Natural killer cell (primary cell): ENCODE results near the gene NLE1. TPM values are rescaled to one million over a fixed set of nuclear protein-coding genes. Genes with fewer than 3 reads are reported as not detected.
A peak's percentile ranks its signal among the peaks of the same experiment; 100 is the strongest.
"Not testable (repeated sequence)": the region's sequence is repeated elsewhere in the genome, so short reads cannot be mapped to it uniquely, and the experiment has no call there.

ENCODE experiments used
- ATAC-seq, 3 donors: fragments of 150-1000 bp in 2 of 3; fragments of 200-7000 bp in 1 of 3; cut with Tn5 transposase; 1 replicate in 1 of 3; 2 replicates in 2 of 3; pipeline ENCODE4 v1.10.0; 2021; ENCODE audit warnings: mild to moderate bottlenecking in 2 of 3, moderate library complexity in 2 of 3
- DNase-seq, 2 donors: peaks; one replicate each; pipeline versions ENCODE4 v3.0.0 to v3.0.0-alpha.2; 2013 to 2021; ENCODE audit warnings: mixed read lengths in 1 of 2
- H3K27ac ChIP-seq: one replicate; pipeline ENCODE4 v1.5.1; 2013; ENCODE audit warnings: mild to moderate bottlenecking, low read length
- H3K27me3 ChIP-seq: one replicate; pipeline ENCODE4 v1.6.1; 2013; ENCODE audit warnings: low read length; ENCODE audit not compliant: control insufficient read depth, insufficient read depth
- H3K36me3 ChIP-seq: one replicate; pipeline ENCODE4 v1.6.1; 2013; ENCODE audit warnings: low read length; ENCODE audit not compliant: control insufficient read depth, insufficient read depth
- H3K4me1 ChIP-seq: one replicate; pipeline ENCODE4 v1.6.1; 2013; ENCODE audit warnings: low read length; ENCODE audit not compliant: control insufficient read depth, insufficient read depth
- H3K4me3 ChIP-seq: one replicate; pipeline ENCODE4 v1.5.1; 2013; ENCODE audit warnings: low read length
- H3K9me3 ChIP-seq: one replicate; pipeline ENCODE4 v1.6.1; 2013; ENCODE audit warnings: low read length; ENCODE audit not compliant: control insufficient read depth, insufficient read depth
- H3K27ac Mint-ChIP-seq, 2 donors: one replicate each; pipeline ENCODE4 v1.8.0; 2022; ENCODE audit warnings: mild to moderate bottlenecking in 2 of 2, mixed read lengths in 2 of 2, moderate library complexity in 1 of 2
- H3K27me3 Mint-ChIP-seq, 2 donors: one replicate each; pipeline ENCODE4 v1.8.0; 2022; ENCODE audit warnings: low read depth in 2 of 2, mixed read lengths in 2 of 2
- H3K36me3 Mint-ChIP-seq: one replicate; pipeline ENCODE4 v1.8.0; 2022; ENCODE audit warnings: mixed read lengths
- H3K4me1 Mint-ChIP-seq, 2 donors: one replicate each; pipeline ENCODE4 v1.8.0; 2022; ENCODE audit warnings: mixed read lengths in 2 of 2
- H3K4me3 Mint-ChIP-seq: one replicate; pipeline ENCODE4 v1.8.0; 2022; ENCODE audit warnings: mild to moderate bottlenecking, moderate library complexity, mixed read lengths
- H3K9me3 Mint-ChIP-seq, 2 donors: one replicate each; pipeline ENCODE4 v1.8.0; 2022; ENCODE audit warnings: mixed read lengths in 2 of 2
- CTCF ChIP-seq: fragments of 200-600 bp; IDR thresholded peaks from one replicate; pipeline ENCODE4 v1.8.0; 2022; ENCODE audit warnings: antibody characterized with exemption
- WGBS: methylation state at CpG from one replicate; pipeline ENCODE4 v1.1.7; 2013; ENCODE audit warnings: missing lambda C conversion rate; ENCODE audit not compliant: insufficient coverage; 5-methylcytosine and 5-hydroxymethylcytosine counted together
- intact Hi-C: fragments of 100-400 bp; cut with micrococcal nuclease; formaldehyde crosslinking; loops from one replicate; pipeline ENCODE4 v1.14.2; 2022
- total RNA-seq, 4 donors: library from RNA; stranded (reverse); fragments of 120-200 nt in 1 of 4; gene quantifications; one replicate each; pipeline versions ENCODE4 v1.2.3 to v1.2.4, GENCODE V29; 2013 to 2022

The NLE1 gene
- total RNA-seq, 3 donors from 2014 or later (not counting 1 experiment from before 2014, with no cell fraction given), result 4.0 to 7.9 (median 6.1) TPM

- Mint-ChIP-seq H3K27ac (peak overlapping the region in 1 of 2 donors; percentile 44), H3K4me3 (no peak overlapping the region), H3K4me1 (peaks cover 45% of the 10 kb centered on the region in 2 donors), H3K36me3 (no peaks in the 10 kb centered on the region), H3K27me3 (no peaks in the 10 kb centered on the region), H3K9me3 (no peaks in the 10 kb centered on the region)
- Histone ChIP-seq H3K27me3 (no peaks in the 10 kb centered on the region), H3K4me3 (no peak overlapping the region), H3K4me1 (peaks cover 29% of the 10 kb centered on the region), H3K27ac (no peak overlapping the region), H3K36me3 (no peaks in the 10 kb centered on the region), H3K9me3 (no peaks in the 10 kb centered on the region)
- TF ChIP-seq CTCF, result no peak
- no peak for DNase-seq
- intact Hi-C loops, result no loop called here
- WGBS, result 95% methylated on average over 12 of the region's 12 CpGs
- ATAC-seq, result no peak
These were observed 25.3 kb downstream of the NLE1 start for GRCh38 chr17:35116845-35117244.

- H3K9me3 ChIP-seq, H3K27me3 Mint-ChIP-seq, H3K36me3 Mint-ChIP-seq, H3K36me3 ChIP-seq, H3K4me3 ChIP-seq, ATAC-seq, H3K27ac Mint-ChIP-seq, H3K27me3 ChIP-seq, intact Hi-C loops, H3K4me1 ChIP-seq, H3K9me3 Mint-ChIP-seq, DNase-seq, H3K27ac ChIP-seq, H3K4me3 Mint-ChIP-seq: not testable (repeated sequence)
- H3K4me1 Mint-ChIP-seq, result peaks cover 23 to 35% of the 10 kb centered on the region in 2 donors
- 98% methylated on average over 17 of the region's 17 CpGs for WGBS
These were observed 31.3 kb downstream of the NLE1 start for GRCh38 chr17:35110791-35111190.

GRCh38 chr17:35104844-35105450, 37.2 kb downstream of the NLE1 start:
- ATAC-seq, result no peak
- Histone ChIP-seq H3K36me3 (peaks cover 29% of the 10 kb centered on the region), H3K4me1 (peaks cover 6% of the 10 kb centered on the region), H3K9me3 (no peaks in the 10 kb centered on the region), H3K27me3 (no peaks in the 10 kb centered on the region), H3K27ac (no peak overlapping the region), H3K4me3 (no peak overlapping the region)
- no peak for TF ChIP-seq CTCF
- no peaks in the 10 kb centered on the region for H3K9me3 Mint-ChIP-seq
- DNase-seq, result no peak
- WGBS, result 100% methylated on average over 5 of the region's 5 CpGs
- H3K4me3 Mint-ChIP-seq, result no peak overlapping the region
- intact Hi-C loops, result no loop called here
- no peaks in the 10 kb centered on the region for H3K27me3 Mint-ChIP-seq
- no peak overlapping the region for H3K27ac Mint-ChIP-seq
- peaks cover 23% of the 10 kb centered on the region for H3K36me3 Mint-ChIP-seq
- peaks cover 12 to 13% of the 10 kb centered on the region in 2 donors for H3K4me1 Mint-ChIP-seq

GRCh38 chr17:35103271-35103670, 38.8 kb downstream of the NLE1 start:
- intact Hi-C loops, result no loop called here
- H3K9me3 ChIP-seq, result no peaks in the 10 kb centered on the region
- Mint-ChIP-seq H3K4me3 (no peak overlapping the region), H3K4me1 (peaks cover 5 to 13% of the 10 kb centered on the region in 2 donors), H3K36me3 (peaks cover 32% of the 10 kb centered on the region), H3K9me3 (no peaks in the 10 kb centered on the region), H3K27me3 (no peaks in the 10 kb centered on the region), H3K27ac (no peak overlapping the region)
- H3K27me3 ChIP-seq, result no peaks in the 10 kb centered on the region
- DNase-seq, result no peak
- TF ChIP-seq CTCF, result no peak
- ATAC-seq, result no peak
- peaks cover 6% of the 10 kb centered on the region for H3K4me1 ChIP-seq
- 92% methylated on average over 3 of the region's 5 CpGs for WGBS
- H3K4me3 ChIP-seq, result no peak overlapping the region
- no peak overlapping the region for H3K27ac ChIP-seq
- peaks cover 41% of the 10 kb centered on the region for H3K36me3 ChIP-seq
